ENCODE data around the gene IDS.
A peak's percentile ranks its signal among the peaks of the same experiment; 100 is the strongest.
"Not testable (repeated sequence)": the region's sequence is repeated elsewhere in the genome, so short reads cannot be mapped to it uniquely, and the experiment has no call there.

Gene IDS

GRCh38 chrX:149526318-149527033, 21.4 kb upstream of the IDS start:
- not testable (repeated sequence) for DNase-seq

DNA sequence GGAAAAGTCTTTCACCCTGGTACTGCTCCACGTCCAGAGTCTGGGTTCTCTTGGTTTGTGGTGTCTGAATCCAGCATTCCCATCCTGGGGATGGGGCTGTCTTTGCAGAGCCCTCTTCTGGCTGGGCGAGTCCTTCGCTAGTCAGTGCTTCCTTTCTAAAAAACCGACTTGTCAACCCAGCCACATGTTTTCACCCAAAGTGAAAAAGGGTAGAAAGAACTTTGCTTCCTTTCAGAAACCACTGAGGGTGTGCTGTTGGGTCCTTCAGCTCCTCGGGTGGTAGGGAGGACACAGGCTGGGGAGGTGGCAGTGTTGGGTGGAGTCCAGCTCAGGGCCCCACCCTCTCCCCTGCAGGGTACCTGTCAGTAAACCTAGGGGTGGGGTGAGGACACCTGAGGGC, 20.8 kb upstream of the IDS start:
- DNase-seq = not testable (repeated sequence)

- DNase-seq = peak; percentile 32
These were observed 20.3 kb upstream of the IDS start for GRCh38 chrX:149525389-149525788.

DNA sequence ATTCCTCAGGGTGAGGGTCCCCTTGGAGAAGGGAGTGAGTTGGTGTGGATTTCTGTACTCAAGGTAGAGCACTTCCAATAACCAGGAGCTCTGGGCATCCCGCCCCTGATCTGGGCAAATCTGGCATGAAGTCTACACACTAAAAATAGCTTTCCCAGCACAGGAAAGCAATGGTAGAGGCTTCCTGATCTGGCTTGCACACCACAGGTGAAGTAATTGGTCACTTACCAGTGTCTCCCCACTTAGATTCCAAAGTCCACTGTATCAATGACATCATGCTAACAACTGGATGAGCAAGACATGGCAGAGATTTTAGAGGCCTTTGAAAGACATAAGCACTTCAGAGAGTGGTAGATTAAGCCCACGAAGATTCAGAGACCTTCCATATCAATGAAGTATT, 17.8 kb upstream of the IDS start:
- no peak for DNase-seq

DNA sequence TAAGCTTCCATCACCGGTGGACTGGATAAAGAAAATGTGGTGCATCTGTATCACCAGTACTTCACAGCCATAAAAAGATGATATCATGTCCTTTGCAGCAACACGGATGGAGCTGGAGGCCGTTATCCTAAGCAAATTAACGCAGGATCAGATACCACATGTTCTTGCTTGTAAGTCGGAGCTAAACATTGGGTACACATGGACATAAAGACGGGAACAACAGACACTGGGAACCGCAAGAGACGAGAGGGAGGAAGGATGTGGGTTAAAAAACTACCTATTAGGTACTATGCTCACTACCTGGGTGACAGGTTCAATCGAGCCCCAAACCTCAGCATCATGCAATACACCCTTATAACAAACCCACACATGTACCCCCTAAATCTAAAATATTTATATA, 16.3 kb upstream of the IDS start:
- DNase-seq = no peak

DNA sequence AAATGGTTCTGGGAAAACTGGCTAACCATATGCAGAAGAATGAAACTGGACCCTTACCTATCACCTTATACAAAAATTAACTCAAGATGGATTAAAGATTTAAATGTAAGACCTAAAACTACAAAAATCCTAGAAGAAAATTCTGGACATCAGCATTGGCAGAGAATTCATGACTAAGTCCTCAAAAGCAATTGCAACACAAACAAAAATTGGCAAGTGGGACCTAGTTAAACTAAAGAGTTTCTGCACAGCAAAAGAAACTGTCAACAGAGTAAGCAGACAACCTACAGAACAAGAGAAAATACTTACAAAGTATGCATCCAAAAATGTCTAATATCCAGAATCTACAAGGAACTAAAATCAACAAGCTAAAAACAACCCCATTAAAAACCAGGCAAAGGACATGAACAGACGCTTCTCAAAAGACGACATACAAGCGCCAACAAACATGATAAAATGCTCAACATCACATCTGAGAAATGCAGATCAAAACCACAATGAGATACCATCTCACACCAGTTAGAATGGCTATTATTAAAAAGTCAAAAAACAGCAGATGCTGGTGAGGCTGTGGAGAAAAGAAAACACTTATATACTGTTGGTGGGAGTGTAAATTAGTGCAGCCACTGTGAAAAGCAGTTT, 15.7 kb upstream of the IDS start:
- not testable (repeated sequence) for DNase-seq

DNA sequence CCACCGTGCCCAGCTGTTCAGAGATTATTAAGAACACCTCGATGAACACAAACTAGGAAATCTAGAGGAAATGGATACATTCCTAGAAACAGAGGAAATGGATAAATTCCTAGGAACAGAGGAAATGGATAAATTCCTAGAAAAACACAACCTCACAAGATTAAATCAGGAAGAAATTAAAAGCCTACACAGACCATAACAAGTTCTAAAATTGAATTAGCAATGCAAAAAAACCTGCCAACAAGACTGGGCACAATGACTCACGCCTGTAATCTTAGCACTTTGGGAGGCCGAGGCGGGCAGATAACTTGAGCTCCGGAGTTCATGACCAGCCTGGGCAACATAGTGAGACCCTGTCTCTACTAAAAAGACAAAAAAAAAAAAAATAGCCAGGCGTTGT, 13.1 kb upstream of the IDS start:
- no peak for DNase-seq

DNA sequence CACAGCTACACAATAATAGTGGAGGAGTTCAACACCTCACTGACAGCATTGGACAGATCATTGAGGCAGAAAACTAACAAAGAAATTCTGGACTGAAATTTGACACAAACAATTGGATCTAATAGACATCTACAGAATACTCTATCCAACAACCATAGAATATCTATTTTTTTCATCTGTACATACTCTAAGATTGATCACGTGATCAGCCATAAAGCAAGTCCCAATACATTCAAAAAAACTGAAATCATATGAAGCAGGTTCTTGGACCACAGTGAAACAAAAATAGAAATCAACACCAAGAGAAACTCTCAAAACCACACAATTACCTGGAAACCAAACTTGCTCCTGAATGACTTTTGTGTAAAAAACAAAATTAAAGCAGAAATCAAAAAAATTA, 12.2 kb upstream of the IDS start:
- DNase-seq = no peak

GRCh38 chrX:149516604-149517003, 11.5 kb upstream of the IDS start:
- DNase-seq = no peak

DNA sequence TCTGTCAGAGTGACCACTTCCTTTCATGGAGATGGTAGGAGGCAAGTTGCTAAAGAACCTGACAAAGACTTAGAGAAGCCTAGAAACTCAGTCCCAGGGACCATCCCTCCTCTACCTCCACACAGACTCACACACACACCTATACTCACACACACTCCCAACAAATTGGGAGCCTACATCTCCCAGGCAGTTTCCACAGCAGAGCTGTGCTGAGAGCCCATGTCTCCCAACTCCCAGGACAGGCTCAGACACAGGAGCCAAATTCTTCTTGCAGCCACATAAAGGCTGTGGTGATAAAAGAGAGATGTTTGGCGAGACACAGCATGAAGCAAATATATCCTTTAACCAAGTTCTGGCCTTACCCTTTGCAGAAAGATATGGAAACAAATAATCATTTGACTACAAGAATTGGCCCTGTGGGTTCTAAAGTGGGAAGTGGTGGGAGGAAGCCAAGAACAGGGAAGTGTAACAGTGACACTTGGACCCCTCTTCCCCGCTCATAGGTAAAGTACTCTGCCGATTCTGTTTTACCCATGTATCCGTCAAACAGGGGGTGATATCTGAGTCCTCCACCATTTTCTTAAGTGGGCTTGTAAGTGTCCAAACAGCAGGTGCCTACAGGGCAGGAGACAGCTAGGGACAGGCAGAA, 11.0 kb upstream of the IDS start:
- no peak for DNase-seq

DNA sequence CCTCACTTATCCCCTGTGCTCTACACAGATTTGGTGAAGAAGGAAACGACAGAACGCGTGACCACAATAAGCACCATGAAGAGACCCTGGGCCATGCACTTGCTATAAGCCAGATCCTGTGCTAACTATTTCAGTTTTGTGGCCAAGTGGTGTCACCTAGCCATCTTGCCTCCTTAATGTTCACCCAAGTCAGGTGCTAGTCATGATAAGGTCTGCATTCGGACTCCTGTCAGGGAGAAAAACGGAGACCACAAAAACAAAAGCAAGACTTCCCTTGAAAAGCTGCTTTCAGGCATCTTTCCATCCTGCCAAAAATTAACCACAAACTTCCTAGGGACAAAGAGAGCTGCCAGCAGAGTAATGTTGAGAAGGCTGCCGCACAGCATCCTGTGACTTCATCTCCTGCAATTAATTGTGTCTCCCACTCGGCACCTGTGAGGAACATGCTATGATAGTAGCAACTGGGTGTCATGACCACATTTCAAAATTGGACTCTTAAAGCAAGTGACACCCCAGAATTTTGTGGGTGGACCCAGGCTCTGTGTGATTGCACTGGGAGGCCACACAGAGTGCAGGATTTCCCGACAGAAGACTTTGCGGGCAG, 8.8 kb upstream of the IDS start:
- DNase-seq = no peak

DNA sequence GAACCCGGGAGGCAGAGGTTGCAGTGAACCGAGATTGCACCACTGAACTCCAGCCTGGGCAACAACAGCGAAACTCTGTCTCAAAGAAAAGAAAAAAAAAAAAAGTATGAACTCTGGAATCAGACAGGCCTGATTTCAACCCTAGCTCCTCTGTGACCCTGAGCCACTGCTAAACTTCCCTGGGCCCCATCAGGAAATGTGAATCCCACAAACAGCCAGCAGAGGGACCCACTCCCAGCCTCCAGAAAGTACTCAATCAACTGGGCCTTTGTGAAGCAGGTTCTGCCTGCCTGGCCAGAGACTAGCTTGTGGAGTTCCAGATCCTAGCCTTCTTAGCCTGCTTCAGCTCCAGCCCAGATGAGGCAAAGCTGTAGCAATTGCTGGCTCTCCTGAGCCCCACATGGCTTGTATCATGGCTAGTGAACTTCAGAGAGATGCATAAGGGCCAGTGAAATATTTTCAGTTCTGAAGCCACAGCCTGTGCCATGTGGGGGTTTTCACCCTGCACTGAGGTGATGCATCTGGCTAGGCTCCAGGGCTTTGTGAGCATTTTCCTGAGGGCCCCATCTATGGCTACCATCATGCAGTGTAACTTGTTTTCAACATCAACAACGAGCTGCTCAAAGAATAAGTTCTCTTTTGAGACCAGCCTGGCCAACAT, 7.2 kb upstream of the IDS start:
- no peak for DNase-seq

DNA sequence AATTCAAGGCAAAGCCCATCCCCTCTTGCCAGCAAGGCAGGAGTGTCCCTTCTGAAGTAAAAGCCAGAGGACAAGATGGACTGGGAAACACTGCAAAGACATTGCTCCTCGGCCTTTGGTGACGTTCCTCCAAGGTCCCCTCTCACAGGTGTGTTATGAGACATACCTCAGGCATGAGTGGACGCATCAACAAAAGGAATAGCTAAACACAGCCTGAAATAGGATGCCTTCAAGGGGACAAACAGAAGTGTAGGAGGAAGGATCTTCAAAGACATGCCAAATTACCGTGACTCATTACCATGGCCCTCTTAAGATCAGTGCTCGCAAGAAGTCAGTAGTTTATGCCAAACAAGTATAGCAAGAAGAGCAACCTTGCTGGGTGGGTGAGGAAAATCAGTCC, 6.0 kb upstream of the IDS start:
- no peak for DNase-seq

DNA sequence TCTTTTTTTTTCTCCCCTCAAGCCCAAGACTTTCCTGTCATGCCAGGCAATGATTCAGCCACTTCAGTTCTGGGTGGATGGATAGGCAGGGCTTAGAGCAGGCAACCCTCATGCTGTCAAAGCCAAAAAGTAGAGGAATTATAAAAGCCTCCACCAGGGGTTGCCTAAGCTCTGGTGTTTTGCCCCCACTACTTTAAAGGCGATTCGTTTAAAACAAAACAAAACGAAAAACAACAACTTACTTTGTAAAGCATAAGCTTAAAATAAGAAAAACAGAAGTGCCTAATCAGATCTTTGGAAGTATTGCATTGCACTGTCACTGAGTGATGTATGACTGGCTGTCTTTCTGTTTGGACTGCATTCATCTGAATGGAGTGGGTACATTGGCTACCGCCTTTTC, 5.3 kb upstream of the IDS start:
- DNase-seq = no peak

DNA sequence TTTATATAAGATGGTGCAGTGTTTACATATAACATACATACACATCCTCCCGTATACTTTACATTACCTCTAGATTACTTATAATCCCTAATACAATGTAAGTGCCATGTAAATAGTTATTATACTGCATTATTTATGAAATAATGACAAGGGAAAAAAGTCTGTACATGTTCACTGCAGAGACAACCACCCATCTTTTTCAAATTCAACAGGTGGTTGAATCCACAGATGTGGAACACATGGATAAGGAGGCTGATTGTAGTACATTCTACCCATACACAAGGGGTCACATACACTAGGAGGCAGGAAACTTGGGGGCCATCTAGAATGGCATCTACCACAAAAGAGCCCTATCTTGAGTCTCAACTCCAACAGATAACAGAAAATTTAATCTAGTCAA, 3.4 kb upstream of the IDS start:
- no peak for DNase-seq

DNA sequence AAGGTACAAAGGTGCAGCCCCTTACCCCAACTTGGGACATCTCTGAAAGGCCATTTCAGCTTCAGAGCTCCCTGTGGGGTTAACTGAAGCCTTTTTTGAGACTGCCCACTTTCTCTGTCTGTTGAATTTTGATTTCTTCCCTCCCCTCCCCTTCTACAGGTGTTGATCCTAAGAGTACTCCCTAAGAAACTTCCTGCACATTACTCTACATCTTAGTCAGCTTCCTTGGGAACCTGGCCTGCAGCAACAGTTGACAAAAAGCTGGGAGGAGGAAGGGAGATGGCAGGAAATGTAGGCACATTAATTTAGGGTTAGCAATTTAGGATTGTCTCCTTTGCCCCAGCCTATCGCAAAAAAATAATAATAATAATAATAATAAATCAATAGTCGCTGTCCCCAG, 1.2 kb upstream of the IDS start:
- no peak for DNase-seq

DNA sequence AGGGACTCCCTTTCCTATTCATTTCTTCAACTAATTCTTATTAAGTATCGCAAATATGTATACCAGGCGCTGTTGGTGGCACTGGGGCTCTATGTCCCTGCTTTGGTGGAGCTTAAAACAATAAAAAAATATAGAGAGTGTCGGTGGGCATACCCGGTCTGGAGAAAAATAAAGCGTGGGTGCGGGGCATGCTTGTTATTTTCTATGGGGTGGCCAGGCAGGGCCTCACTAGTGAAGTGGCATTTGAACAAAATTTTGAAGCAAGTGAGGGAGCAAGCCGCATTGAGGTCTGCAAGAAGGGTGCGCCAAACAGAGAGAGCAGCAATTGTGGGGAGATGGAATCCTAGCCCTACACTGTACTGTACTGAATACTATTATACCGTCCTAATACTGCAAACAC, 565 bp upstream of the IDS start:
- no peak for DNase-seq

DNA sequence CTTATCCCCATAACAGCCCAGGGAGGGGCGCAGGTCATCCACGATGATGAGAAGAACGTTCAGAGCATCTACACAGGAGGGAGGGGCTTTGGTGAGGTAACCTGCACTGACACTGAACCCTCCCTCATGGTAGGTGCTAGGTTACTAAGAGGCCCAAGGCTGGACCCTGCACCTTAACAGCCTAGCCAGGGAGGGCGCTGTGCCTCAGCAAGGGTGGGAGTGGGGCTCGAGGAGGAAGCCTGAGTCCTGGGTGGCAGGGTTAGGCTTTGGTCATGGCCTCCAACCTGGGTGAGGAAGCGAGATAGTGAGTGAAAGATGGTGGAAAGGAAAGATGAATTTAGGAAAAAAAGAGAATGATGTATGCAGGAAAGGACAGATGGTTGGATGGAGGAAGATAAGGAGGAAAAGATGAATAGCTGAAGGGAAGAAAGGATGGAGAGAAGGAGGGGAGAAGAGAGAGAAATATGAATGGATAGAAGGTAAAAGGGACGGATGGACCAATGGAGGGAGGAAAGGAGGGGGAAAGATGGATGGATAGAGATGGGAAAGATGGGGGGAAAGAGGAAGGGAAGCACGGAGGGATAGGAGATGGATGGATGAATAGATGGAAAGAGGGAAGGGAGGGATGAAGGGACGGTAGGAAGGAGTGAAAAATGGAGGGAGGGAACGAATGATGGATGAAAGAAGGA, 736 bp downstream of the IDS start:
- DNase-seq = no peak

DNA sequence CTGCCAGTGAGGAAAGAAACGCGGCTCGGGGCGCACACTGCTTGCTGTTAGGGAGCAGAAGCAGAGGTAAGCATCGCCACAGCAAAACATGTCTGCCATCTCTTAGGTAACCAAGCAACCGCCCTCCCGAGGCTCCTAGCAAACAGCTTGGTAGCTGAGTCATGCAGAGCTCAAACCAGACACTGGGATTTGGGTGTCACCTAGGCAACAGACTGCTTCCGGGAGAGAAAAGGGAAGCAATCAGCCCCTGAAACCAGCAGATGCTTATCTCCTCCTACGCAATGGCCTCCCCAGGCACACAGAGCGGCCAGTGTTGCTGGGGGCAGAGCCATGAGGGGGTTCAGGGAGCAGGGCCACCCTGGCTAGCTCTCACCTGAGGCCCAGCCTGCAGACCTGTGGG, 1.7 kb downstream of the IDS start:
- DNase-seq = peak; percentile 35

DNA sequence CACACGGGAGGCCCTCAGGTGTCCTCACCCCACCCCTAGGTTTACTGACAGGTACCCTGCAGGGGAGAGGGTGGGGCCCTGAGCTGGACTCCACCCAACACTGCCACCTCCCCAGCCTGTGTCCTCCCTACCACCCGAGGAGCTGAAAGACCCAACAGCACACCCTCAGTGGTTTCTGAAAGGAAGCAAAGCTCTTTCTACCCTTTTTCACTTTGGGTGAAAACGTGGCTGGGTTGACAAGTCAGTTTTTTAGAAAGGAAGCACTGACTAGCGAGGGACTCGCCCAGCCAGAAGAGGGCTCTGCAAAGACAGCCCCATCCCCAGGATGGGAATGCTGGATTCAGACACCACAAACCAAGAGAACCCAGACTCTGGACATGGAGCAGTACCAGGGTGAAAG, 2.2 kb downstream of the IDS start:
- DNase-seq = not testable (repeated sequence)

DNA sequence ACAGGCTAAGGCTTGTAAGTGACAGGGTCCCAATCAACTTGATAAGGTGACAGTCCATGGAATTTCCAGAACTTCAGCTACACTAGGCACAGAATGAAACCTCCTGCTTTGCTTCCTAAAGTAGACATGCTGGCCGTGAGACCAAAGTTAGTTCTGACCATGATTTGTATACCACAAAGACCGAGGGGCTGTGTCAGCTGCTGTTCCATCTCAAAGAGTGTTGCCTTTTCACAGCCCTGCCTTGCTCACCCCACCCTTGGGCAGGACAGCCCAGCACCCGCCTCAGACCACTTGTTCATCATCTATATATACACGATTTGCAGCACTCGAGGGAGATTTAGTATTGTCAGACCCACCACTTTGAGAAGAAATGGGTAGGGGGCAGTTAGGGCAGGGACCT, 5.3 kb downstream of the IDS start:
- DNase-seq = no peak

- no peak for DNase-seq
These were observed 6.3 kb downstream of the IDS start for GRCh38 chrX:149498767-149499166.

- DNase-seq = no peak
These were observed 7.5 kb downstream of the IDS start for GRCh38 chrX:149497626-149498025.

Data from SIG-M5 (cell line).